HG03103 (cell line): ENCODE results near the gene TBC1D2.

ENCODE experiments used
- ATAC-seq: cut with Tn5 transposase; IDR thresholded peaks from one replicate; pipeline ENCODE4 v1.9.1; 2021; ENCODE audit warnings: low read depth; ENCODE audit not compliant: unreplicated experiment

The TBC1D2 gene

DNA sequence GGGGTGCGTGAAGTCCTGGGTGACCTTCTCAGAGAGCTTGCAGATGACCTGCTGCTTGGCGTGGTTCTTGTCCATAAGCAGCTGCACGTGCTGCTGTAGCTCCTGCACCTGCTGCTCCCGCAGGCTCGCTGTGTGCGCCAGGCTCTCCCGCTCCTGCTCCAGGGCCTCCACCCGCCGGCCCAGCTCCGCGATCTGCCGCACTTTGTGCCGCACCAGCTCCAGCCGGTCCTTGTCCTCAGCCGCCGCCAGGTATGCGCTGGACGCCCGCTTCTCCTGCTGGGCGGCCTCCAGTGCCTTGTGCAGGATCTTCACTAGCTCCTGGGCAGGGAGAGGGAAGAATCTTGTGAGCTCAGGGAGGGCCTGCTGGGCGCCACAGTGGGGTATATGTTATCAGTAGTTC lies 34.5 kb downstream of the TBC1D2 start:
- no peak for ATAC-seq

DNA sequence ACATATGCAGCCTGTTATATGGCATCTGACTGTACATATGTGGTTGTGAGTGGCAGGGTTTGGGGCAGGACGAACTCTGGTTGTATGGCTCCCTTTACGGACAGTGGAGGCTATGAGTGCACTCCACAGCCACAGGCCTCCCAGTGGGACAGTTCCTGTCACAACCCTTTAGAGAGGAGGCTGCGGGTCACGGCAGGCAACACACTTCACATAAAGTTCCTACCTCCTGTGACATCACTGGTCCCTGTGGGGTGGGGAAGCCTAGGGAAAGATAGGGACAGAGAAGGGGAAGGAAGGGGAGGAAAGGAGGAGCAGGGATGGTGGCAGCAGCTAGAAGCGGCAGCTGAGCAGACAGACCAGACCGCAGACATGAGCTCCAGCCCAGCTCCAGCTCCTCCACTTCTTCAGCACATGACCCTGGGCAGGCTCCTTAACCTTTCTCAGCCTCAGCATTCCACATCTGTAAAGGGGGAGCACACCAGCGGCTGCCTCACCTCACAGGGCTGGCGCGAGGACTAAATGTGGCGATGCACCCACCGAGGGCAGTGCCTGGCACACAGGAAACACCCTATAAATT lies 35.6 kb downstream of the TBC1D2 start:
- ATAC-seq: no peak

DNA sequence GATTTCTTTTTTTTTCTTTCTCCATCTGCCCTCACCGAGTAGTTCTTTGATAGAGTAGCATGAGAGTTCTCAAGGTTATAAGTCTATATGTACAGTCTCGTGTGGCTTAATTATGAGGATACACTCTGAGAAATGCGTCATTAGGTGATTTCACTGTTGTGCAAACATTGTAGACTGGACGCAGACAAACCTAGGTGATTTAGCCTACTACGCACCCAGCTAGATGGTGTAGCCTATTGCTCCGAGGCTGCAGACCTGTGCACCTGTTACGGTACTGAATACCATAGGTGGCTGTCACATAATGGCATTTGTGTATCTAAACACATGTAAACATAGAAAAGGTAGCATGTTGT lies 36.1 kb downstream of the TBC1D2 start:
- ATAC-seq: no peak

DNA sequence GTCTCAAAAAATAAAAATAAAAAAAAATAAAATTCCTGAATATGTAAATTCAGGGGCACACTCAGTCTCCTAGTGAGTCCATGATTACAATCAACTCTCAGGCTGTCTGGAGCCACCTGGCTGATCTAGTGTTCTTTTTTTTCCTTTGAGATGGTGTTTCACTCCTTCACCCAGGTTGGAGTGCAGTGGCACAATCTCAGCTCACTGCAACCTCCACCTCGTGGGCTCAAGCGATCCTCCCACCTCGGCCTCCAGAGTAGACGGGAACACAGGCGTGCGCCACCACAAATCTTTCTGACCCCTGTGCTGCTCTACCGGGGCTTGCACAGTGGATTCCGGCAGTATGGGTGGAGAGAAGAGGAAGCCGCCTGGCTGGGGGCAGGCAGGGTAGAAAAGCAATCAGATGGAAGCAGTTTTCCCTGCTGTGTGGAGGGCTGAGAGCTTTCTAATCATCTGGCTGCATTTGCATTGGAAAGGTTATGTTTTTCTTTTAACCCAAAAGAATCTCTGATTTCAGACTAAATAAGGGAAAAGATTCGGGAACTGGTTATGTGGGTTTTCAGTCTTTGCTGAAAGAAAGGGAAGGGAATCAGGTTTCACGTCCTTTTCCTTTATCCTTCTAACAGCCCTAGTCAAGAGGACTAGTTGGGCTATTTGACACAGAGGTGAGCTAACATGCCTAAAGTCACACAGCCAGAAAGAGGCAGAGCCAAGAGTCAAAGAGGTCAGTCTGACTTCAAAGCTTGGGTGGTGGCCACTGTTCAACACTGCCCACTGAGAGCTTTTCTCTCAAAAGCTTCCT lies 36.7 kb downstream of the TBC1D2 start:
- ATAC-seq: no peak

DNA sequence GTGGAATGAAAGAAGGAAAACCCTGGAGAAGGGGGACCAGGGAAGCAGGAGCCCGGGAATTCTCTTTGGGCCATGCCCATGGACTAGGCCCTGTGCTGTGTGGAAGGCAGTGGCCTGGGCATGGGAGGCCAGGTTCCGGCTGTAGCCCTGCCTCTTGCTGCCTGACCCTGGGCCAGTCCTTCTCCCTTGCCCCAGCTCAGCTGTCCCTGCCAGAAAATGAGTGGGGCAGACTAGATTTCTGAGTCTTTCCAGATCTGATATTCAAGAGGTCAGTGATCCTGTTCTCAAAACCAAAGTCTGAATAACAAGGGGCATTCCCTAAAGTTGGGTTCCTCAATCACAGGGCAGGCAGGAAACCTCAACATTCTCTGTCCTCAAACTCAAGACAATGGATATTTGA lies 38.2 kb downstream of the TBC1D2 start:
- ATAC-seq: no peak

DNA sequence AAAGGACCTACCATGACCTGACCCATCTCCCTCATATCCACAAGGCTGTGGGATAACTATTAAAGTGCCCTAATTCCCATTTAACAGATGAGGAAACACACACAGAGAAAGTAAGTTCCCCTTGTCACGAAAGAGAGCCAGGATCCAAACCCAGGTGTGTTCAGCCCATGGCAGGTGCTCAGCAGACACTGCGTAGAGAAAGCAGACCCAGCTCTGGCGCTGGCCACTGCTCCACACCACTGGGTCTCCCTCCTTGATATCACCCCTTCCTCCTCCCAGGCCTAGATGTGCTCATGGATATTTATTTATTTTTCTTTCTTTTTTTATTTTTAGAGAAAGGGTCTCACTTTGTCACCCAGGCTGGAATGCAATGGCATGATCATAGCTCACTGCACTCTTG lies 39.1 kb downstream of the TBC1D2 start:
- ATAC-seq: no peak

DNA sequence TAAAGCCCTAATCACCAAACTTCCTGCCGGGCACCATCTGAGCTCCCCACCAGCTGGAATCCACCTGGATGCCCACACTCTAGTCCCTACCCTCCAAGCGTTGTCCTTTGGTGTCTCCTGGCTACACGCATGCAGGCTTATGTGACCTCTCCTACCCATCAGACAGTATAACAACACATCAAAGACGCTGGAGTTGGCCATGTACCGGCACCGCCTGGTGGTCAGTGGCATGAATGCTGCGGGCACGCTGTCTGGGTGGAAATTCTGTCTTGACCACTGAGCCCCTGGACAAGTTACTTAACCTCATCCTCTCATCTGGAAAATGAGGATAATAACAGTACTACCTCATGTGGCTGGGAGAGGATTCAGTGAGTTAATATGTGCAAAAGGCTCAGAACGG lies 39.6 kb downstream of the TBC1D2 start:
- no peak for ATAC-seq

DNA sequence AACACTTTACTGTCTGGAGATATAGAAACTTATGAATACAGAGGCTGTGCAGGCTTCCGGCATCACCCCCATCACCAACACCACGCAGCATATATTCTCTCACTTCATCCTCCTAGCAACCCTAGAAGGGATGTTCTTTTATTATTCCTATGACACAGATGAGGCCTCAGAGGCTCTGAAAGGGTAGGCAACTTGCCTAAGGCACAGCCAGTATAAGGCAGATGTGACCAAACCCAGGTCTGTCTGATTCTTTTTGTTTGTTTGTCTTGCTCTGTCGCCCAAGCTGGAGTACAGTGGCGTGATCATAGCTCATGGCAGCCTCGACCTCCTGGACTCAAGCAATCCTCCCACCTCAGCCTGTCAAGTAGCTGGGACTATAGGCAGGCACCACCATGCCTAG lies 40.2 kb downstream of the TBC1D2 start:
- ATAC-seq: no peak

DNA sequence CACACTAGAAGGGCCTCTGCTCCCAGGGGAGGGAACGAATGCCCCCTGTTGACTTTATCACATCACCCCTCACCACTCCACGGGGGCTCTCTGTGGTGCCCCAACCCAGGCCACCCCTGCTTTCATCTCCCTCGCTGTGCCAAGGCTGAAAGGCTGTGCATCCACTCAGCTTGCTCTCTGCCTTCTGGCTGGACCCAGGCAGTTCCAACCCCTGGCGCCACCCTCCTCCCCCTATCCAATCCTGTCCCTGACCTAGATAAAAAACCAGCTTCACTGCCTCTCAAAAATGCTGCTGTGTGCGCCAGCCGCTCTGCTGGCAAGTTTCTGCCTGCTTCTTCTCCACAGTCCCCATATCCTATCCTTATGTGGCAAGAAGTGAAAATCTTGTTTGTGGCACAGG lies 40.6 kb downstream of the TBC1D2 start:
- no peak for ATAC-seq

DNA sequence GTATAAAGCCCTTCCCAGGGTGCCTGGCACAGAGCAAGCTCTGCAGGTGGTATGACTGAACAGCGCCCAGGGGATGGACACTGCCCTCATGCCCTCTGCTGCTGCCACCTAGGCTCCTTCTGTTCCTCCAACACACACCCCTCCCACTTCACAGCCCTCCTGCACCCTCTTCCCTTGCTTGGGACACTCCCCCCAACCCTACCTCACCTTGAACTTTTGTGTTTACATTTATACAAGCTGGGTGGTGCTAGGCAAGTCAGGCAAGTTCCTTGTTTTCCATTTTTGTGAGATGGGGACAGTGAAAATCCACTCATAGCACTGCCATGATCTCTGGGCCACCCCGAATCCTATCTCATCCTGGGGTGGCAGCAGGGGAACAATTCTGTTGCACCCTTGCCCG lies 44.2 kb downstream of the TBC1D2 start:
- ATAC-seq: no peak

DNA sequence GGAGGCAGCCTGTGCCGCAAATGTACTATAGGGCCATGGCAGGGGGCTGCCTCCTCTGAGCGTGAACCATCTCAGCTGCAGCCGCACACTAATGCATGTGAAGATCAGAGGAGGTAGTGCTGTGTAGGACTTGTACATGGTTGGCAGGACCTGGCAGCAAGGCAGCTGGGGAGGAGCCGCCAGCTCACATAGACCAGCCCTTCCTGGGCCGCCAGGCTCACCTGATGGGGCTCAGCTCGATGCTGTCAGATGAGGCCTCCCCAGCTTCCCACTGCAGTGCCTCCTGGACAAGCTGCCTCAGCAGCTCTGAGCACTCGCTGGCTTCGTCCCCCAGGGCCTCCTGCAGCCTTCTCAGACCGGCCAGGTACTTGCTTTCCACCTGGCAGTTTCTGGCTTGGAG lies 45.0 kb downstream of the TBC1D2 start:
- no peak for ATAC-seq

DNA sequence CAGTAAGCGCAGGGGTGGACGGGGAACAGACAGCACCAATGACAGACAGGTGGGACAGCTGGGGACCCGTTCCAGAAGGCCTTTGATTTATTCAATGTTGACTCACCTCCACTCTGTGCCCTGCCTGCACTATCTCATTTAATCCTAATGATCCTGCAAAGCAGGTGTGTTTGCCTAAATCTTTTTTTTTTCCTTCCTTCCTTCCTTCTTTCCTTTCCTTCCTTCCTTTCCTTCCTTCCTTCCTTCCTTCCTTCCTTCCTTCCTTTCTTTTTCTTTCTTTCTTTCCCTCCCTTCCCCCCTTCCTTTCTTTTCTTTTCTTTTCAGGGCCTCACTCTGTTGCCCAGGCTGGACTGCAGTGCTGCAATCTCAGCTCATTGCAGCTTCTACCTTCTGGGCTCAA lies 45.9 kb downstream of the TBC1D2 start:
- ATAC-seq: no peak

DNA sequence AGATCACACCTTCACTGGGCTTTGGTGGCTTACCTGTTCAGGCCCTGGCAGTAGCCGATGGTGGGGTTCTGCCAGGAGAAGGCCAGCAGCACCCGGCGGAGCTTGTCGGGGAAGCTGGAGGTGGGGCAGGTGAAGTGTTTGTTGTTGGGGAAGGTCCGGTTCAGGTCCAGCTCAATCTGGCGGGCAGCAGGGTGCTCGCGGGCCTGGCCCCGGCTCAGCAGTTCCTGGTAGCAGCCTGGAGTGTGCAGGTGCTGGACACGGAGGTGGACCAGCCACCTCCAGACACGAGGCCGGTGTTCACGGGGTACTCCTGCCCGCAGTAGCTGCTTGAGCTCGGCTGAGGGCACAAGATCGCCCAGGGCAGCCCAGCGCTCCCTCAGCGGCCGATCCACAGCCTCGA lies 46.8 kb downstream of the TBC1D2 start:
- no peak for ATAC-seq

DNA sequence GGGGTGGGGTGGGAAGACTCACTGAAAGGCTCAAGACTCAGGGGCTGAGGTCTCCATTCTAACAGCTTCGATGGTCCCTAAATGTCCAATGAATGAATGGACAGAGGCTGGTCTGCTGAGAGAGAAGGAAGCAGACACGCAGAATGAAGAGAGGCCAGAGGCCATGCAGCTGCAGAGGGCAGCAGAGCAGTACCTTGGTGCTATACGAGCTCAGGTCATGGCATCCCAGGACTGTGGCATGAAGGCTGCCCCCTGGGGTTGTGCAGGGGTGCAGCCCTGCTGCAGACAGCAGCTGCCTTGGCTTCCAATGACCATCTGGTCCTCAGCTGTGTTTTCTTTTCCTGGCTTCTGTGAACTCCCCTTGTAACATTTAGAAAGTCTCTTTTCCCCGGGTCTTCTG lies 47.8 kb downstream of the TBC1D2 start:
- no peak for ATAC-seq

DNA sequence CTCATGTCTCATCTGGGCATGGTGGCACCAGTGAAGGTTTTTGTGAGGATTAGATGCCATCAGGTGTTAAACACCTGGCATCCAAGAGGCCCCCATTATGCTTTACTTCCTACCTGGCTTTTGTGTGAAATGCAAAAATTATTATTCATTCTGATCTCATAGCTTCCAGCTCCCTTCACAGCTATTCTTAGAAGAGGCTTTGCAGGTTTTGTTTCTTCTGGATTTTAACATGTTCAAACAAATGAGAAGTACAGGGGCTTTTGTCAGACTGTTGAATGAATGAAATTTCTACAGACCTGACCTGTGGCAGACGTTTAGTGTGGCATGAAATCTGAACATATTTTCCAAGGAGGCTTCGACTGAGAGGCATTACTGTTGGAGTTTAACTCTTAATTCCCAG lies 48.7 kb downstream of the TBC1D2 start:
- no peak for ATAC-seq

DNA sequence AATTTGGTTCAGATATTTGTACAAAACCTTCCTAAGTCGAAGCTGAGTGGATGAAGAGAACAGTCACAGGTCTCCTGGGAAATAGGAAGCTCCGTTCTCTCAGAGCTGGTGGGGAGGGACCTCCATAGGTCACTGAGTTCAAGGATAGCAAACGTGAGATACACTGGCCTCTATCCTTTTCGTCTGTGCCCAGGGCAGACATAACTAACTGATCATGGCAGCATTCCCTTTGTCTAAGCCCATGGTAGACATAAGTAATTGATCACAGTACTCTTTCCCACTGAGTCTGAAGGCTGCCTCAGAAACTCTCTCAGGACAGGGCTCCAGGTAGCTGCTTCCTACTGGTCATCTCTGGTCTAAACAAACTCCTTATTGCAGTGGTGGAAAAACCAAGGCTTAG lies 50.8 kb downstream of the TBC1D2 start:
- ATAC-seq: no peak

DNA sequence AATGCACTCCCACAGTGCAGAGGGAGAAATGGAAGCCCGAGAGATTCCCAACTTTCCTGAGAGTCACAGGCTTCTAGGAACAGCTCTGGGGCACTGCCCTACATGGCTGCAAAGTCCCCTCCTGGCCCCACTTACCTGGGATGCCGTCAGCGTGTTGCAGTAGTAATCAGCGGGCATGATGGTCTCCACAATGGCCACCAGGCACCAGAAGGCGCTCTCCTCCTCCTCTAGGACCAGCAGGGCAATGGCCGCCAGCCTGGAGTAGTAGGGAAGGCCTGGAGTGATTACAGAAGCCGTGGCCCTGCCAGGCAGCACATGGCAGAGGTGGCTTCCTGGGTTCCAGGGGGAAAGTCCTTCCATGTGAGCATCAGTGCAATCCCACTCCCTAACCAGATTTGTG lies 52.3 kb downstream of the TBC1D2 start:
- ATAC-seq: no peak

DNA sequence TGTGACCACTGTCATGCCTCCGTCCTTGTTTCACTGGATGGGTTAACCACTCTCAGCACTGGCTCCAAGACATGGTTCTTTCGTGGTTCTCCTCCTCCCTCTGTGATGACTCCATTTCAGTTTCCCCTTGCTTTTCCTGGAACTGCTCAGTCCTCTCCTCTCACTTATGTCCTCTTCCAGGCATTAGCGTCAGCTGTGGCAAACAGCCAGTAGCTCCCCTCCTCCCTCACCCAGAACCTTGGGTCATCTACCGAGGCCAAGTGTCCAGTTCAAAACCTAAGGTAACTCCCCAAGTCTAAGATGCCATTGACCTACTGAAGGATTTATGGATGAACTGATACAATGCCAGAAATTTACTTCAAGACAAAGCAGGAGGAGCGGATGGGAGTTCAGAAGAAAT lies 53.2 kb downstream of the TBC1D2 start:
- ATAC-seq: no peak

DNA sequence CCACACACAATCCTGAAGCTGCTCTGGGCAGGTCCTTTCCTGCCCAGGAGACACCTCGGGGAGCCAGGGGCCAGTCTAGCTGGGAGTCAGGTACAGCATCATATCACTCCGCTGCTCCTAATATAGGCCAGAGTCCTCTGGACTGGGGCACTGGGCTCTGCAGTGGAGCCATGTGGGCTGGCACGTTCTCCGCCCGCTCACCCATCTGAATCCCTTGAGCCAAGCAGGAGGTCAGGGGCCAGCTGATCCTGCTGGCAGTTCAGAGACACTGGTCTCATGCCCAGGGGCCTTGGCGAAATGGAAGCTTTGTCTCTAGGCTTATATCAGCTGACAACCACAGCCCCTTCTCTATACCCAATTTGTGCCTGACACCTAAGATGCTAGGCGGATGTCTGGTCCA lies 53.7 kb downstream of the TBC1D2 start:
- ATAC-seq: no peak

DNA sequence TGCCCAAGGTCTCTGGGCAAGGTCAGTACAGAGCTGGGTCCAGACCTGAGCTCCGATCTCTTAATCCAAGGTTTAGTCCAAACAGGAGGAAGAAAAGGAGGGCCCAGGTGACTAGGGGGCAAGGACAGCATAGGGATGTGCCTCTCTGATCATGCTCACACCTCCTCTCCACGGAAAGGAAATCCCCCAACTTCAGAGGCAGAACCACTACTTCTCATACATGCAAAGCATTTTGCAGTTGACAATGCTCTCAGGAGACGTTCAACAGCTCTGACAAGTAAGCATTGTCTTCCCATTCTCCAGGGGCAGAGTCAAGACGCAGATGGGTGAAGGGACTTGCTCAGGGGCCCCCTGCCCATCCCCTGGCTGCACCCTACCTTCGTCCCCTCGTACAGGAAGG lies 54.3 kb downstream of the TBC1D2 start:
- ATAC-seq: no peak

DNA sequence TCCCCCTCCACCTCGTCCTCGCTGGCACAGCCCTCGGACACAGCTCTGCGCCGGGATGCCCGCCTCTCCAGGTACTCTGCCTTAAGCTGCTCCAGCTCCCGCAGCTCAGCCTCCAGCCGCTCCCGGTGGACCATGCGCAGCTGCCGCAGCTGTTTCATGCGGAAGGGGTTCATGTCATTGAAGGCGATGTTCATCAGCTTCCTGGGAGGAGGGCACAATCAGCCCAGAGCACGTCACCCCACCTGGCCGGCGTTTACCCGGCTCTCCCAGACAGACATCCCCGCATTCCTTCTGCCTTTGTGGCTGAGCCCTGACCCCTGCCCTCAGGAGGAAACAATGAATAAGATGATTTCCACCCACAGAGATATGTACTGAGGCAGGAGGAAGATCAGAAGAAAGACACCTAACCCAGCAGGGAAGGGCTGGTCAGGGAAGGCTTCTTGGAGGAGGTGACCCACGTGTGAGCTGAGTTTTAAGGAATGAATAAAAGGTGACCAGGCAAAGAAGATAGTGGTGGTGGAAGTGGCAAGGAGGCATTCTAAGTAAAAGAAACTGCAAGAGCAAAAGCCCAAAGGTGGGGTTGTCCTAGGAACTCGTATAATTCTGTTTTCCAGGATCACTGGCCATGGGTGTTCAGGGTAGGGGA lies 55.9 kb downstream of the TBC1D2 start:
- no peak for ATAC-seq

DNA sequence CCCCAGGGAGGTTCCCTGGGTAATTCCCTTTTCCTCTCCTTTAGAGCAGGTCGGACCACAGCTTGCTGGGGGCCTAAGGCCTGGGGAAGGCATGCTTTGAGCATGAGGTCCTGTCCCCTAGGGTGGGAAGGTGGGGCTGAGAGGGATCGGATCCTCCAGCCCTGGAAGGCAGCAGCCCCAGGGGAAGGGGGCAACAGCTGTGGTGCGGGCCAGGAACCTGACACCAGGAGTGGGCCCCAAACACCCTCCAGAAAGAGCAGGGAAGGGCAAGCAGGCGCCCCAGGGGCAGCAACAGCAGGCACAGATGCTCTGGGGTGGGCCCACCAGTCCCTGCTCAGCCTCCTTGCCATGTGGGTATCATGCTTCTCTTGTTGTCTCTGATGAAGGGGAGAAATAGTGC lies 59.8 kb downstream of the TBC1D2 start:
- no peak for ATAC-seq
